ENCODE results near the gene TMEM201. TPM values are rescaled to one million over a fixed set of nuclear protein-coding genes. Genes with fewer than 3 reads are reported as not detected.

The TMEM201 gene
- total RNA-seq, 1 donor from 2014 or later, result 8.5 TPM

DNA sequence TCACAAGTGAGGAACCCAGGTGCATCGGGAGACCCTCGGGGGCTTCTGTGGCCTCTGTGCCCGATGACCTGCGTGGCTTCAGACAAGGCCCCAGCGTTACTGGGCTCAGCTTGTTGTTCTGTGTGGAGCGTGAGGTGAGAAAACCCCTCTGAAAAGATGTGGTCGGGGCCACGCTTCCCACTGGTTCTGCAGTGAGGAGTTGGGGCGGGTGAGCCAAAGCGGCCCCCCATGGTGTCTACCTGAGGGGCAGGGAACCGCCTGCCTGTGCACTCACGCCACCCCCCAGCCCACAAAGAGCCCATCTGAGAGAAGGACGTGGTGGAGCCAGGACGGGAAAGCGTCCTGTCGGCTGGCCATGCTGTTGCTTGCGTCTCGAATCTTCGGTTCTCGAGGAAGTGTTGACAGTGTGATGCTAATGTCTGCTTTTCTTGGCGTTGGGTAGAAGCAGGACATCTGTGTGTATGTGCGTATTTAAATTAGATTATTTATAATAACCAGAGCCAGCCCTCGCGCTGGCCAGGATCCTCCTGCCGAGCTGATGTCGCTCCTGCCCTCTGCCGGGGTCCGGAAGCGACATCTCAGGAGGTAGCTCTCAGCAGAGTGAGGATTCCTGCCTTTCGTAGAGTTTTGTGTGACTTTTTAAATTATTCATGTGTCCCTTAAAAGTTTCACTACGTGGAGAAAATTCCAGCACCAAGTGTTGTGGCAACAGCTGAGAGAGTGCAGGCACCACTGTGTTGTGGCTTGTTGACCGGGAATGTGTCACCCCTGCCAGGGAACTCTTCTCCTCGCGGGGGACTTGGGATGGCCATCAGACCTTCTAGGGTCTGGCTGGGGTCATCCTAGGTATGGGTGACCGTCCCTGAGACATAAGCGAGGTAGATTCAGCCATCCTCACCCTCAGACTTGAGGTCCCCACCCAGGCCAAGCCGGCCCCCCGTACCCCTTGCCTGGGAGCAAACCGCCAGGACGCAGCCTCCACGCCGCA, 15.3 kb downstream of the TMEM201 start:
- DNase-seq, result no peak
- no peak overlapping the region for H3K4me3 ChIP-seq
- no peak for ATAC-seq
- peaks cover 27% of the 10 kb centered on the region for H3K36me3 ChIP-seq
- H3K4me1 ChIP-seq, result no peaks in the 10 kb centered on the region
- H3K27ac ChIP-seq, result no peak overlapping the region
- intact Hi-C loops (cut with DNase I), result no loop called here
- H3K9me3 ChIP-seq, result no peaks in the 10 kb centered on the region
- H3K27me3 ChIP-seq, result no peaks in the 10 kb centered on the region
- TF ChIP-seq, protein P1, sequence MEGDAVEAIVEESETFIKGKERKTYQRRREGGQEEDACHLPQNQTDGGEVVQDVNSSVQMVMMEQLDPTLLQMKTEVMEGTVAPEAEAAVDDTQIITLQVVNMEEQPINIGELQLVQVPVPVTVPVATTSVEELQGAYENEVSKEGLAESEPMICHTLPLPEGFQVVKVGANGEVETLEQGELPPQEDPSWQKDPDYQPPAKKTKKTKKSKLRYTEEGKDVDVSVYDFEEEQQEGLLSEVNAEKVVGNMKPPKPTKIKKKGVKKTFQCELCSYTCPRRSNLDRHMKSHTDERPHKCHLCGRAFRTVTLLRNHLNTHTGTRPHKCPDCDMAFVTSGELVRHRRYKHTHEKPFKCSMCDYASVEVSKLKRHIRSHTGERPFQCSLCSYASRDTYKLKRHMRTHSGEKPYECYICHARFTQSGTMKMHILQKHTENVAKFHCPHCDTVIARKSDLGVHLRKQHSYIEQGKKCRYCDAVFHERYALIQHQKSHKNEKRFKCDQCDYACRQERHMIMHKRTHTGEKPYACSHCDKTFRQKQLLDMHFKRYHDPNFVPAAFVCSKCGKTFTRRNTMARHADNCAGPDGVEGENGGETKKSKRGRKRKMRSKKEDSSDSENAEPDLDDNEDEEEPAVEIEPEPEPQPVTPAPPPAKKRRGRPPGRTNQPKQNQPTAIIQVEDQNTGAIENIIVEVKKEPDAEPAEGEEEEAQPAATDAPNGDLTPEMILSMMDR (IDR thresholded peaks at IDR 0.05), result no peak

DNA sequence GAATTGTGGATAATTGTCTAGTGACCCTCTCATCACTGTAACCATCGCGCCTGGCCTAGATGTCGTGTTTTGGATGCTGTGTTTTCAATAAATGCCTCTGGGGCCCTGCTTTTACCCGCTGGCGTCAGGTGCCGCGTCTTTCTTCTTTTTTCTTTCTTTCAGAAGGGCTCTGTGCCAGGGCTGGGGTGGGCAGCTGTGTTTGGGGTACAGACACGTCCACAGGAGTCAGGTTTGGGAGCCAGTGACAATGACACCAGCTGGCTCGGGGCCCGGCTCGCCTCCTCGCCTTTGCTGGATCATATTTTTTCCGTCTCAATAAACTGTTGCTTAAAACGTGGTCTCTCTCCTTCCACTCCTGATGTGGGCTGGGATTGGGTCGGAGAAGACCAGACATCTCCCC, 16.1 kb downstream of the TMEM201 start:
- intact Hi-C loops (cut with DNase I), result no loop called here
- H3K27ac ChIP-seq, result no peak overlapping the region
- no peaks in the 10 kb centered on the region for H3K9me3 ChIP-seq
- peaks cover 27% of the 10 kb centered on the region for H3K36me3 ChIP-seq
- no peak overlapping the region for H3K4me3 ChIP-seq
- TF ChIP-seq, protein P1 (IDR thresholded peaks at IDR 0.05), result no peak
- no peak for ATAC-seq
- H3K27me3 ChIP-seq, result no peaks in the 10 kb centered on the region
- H3K4me1 ChIP-seq, result no peaks in the 10 kb centered on the region
- DNase-seq, result no peak

DNA sequence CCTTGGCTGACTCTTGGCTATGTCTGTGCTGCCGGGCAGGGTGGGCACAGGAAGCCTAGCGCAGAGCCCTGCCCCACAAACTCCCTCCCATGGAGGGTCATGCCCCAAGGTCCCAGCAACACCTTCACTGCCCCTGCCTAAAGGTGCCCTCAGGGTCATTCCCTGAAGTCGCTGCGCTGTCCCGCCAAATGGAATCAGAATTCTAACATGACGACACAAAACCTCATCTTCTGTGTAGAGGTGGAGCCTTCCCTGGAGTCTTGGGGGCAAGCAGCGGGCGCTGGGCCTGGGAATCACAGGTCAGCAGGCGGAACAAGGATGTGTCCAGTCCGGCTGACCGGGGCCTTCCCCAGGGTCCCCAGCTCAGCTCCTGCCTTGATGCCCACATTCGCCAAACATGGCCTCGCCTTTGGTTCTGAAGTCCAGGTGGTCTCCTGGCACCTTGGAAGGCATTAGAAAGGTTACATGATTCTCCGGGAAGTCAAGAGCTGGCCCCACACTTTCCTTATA, 17.3 kb downstream of the TMEM201 start:
- intact Hi-C loops (cut with DNase I), result no loop called here
- TF ChIP-seq, protein P1 (IDR thresholded peaks at IDR 0.05), result no peak
- H3K36me3 ChIP-seq, result peaks cover 27% of the 10 kb centered on the region
- DNase-seq, result no peak
- no peak overlapping the region for H3K4me3 ChIP-seq
- H3K27ac ChIP-seq, result no peak overlapping the region
- no peaks in the 10 kb centered on the region for H3K27me3 ChIP-seq
- no peaks in the 10 kb centered on the region for H3K9me3 ChIP-seq
- ATAC-seq, result no peak
- no peaks in the 10 kb centered on the region for H3K4me1 ChIP-seq

DNA sequence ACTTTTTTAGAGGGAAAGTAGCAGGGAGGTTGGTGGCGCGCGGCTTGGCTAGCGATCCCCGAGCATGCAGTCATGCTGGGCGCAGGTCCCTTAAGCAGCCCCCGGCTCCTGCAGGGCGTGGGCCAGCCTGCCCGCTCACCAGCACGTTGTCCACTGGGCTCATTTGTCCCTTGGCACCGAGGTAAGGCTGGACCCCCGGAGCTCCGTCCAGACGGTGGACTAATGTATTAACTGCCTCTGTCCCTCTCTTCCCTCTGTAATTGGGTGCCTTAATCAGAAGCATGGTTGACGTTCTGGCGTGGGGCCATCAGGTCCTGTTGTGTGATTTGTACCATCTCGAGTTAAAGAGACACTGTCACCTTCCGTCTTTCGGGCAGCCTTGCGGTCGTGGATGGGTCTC, 17.7 kb downstream of the TMEM201 start:
- Histone ChIP-seq H3K27ac (no peak overlapping the region), H3K4me1 (no peaks in the 10 kb centered on the region), H3K36me3 (peaks cover 25% of the 10 kb centered on the region), H3K4me3 (no peak overlapping the region), H3K27me3 (no peaks in the 10 kb centered on the region), H3K9me3 (no peaks in the 10 kb centered on the region)
- TF ChIP-seq, protein P1 (IDR thresholded peaks at IDR 0.05), result no peak
- DNase-seq (no peak), ATAC-seq (no peak)
- intact Hi-C loops (cut with DNase I), result no loop called here

DNA sequence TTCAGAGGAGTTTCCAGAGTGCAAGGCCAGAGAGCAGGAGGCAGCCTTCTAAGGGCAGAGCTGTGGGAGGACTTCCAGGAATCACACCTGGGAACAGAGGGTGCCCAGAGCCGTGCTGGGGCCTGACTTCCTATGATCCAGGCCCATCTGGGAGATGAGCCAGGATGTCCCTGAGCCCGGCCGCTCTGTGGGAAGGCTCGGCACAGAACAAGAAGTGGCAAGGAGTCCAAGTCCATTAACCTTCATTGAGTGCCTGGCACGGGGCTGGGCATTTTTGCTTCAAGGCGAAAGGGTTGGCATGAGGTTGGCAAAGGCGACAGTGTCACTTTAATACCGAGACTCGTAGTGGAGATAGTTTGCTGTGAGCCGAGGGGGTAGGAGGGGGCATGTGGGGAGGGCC, 18.2 kb downstream of the TMEM201 start:
- ATAC-seq (no peak), DNase-seq (no peak)
- Histone ChIP-seq H3K27me3 (no peaks in the 10 kb centered on the region), H3K9me3 (no peaks in the 10 kb centered on the region), H3K27ac (no peak overlapping the region), H3K4me1 (no peaks in the 10 kb centered on the region), H3K4me3 (no peak overlapping the region), H3K36me3 (peaks cover 25% of the 10 kb centered on the region)
- TF ChIP-seq, protein P1 (IDR thresholded peaks at IDR 0.05), result no peak
- intact Hi-C loops (cut with DNase I), result no loop called here

Measured in upper lobe of right lung (tissue), 1 donor.